B cell (primary cell): Measurements from ENCODE around the gene RNF207.

Source experiments
- CTCF ChIP-seq: fragments of 200-600 bp; IDR thresholded peaks from one replicate; pipeline ENCODE4 v1.8.0; 2022; ENCODE audit warnings: antibody characterized with exemption, mild to moderate bottlenecking
- EZH2 ChIP-seq: IDR thresholded peaks from 2 replicates; pipeline ENCODE4 v1.6.1; 2012; ENCODE audit warnings: borderline replicate concordance, low read depth, mild to moderate bottlenecking, moderate library complexity, low read length; ENCODE audit not compliant: insufficient read depth, poor library complexity, severe bottlenecking

GRCh38 chr1:6224718-6225117 is 18.8 kb downstream of the RNF207 start:
- TF ChIP-seq CTCF (no peak), EZH2 (no peak)
